Measurements from ENCODE around the gene SEMA6A.

DNA sequence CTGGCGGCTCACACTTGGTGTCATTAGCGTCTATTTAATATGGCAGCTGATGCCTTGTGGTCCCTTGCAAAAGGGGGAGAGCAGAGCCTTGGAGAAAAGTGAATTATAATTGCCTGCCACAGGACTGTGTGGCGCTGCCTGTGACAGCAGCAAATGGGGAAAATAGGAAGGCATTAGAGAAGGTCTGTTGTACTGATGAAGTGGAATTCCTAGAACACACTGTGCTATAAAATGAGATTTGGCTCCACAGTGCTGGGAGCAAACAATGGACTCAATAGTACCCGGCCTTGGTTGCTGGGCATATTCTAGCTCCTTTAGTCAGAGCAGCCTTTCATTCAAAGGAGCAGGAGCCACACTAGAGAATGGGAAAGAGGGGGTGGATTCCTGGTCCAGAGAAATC is 21.3 kb downstream of the SEMA6A start:
- TF ChIP-seq CTCF (IDR thresholded peaks at IDR 0.05) (no peak), POLR2A (IDR thresholded peaks at IDR 0.05) (no peak)
